HG03175 (cell line): ENCODE measurements around the gene C10orf90.

Experiments used
- ATAC-seq: cut with Tn5 transposase; IDR thresholded peaks from one replicate; pipeline ENCODE4 v1.9.1; 2021; ENCODE audit warnings: mild to moderate bottlenecking, moderate library complexity; ENCODE audit not compliant: unreplicated experiment

The C10orf90 gene, protein sequence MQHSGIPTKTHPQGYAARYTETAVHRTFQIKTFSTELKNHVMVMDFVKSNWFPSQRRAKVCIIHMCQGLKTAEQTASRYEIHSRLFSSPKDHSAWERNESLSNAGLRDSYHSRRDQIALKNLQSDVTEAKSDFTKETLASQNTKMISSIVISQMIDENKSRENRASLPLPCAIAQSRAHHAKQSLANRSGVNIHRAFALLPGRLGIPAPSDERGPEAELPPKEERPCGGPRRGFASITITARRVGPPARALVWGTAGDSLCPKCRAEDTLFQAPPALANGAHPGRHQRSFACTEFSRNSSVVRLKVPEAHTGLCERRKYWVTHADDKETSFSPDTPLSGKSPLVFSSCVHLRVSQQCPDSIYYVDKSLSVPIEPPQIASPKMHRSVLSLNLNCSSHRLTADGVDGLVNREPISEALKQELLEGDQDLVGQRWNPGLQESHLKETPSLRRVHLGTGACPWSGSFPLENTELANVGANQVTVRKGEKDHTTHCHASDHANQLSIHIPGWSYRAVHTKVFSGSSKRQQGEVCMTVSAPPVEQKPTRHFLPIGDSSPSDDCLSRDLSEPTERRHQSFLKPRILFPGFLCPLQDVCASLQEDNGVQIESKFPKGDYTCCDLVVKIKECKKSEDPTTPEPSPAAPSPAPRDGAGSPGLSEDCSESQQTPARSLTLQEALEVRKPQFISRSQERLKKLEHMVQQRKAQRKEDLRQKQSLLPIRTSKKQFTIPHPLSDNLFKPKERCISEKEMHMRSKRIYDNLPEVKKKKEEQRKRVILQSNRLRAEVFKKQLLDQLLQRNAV

DNA sequence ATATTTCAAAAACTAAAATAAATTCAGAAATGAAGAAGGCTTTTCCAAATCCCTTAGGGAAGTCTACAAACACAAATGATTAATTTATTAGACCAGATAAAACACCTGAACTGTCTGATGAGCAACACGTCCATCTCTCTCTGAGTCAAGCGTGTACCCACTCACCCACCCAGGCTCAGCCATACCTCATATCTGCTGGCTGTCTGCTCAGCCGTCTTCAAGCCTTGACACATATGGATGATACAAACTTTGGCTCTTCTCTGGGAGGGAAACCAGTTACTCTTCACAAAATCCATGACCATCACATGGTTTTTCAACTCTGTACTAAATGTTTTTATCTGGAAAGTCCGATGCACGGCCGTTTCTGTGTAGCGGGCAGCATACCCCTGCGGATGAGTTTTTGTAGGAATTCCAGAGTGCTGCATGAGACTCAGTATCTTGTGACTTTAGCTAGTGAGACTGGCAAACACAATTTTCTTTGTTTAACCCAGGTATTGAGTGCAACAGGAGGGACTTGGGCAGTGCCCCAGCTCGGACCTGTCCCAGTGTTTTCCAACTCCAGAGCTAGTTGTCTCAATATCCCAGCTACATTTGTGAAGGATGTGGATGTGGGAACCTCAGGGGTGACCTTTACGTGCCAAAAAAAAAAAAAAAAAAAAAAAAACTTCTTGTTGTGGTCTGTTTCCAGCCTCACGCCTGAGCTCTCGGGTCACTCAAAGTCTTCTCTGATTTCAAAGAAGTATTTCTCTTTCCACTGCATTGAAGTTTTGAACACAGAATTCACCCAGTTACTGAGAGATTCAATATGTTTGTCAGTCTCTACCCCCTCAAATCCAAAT lies at the start of gene C10orf90:
Gene C10orf90, minus strand, starts transcription at position 638 of the 839 bp plus-strand sequence. Its CDS starts 213 bp downstream, at position 425.
- no peak for ATAC-seq

DNA sequence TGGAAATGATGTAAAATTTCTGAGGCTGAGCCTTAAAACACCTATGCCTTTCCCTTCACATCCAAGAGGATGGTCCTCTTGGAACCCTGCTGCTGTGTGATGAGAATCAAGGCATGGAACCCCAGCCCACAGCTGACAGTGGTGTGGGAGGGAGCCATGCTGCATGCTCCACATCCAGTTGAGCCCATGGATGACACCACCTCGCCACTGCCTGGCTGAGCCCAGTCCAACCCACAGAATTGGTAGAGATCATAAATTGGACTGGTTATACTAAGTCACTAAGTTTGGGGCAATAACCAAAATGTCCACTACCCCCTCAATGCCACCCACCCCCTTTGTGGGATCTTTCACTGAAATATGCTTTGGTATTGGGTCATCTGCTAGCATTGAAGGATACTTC lies 45.9 kb upstream of the C10orf90 start:
- ATAC-seq: no peak

DNA sequence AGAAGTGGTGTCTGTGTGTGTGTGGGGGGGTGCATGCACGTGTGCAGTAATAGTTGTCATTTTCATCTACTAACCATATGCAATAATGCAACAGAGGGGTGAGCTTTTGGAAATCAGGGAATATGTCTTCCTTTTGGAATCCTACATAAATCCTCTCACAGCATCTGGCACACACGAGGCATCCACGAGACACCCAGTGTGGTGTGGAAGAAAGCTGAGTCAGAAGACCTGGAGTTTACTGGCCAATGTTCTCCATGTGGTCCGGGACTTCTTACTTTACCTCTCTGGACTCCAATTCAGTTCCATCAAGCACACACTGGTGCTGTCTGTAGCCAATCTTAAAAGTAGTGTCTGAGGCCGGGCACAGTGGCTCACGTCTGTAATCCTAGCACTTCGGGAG lies 43.1 kb upstream of the C10orf90 start:
- no peak for ATAC-seq

DNA sequence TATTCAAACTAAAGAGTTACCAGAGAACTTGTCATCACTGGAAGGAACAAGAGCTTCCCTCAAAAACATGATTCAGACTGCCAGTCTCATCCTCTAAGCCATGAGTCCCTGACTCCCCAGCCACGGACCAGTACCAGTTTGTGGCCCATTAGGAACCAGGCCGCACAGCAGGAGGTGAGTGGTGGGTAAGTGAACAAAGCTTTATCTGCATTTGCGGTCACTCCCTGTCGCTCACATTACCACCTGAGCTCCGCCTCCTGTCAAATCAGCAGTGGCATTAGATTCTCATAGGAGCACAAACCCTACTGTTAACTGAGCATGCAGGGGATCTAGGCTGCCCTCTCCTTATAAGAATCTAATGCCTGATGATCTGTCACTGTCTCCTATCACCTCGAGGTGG lies 42.2 kb upstream of the C10orf90 start:
- no peak for ATAC-seq

DNA sequence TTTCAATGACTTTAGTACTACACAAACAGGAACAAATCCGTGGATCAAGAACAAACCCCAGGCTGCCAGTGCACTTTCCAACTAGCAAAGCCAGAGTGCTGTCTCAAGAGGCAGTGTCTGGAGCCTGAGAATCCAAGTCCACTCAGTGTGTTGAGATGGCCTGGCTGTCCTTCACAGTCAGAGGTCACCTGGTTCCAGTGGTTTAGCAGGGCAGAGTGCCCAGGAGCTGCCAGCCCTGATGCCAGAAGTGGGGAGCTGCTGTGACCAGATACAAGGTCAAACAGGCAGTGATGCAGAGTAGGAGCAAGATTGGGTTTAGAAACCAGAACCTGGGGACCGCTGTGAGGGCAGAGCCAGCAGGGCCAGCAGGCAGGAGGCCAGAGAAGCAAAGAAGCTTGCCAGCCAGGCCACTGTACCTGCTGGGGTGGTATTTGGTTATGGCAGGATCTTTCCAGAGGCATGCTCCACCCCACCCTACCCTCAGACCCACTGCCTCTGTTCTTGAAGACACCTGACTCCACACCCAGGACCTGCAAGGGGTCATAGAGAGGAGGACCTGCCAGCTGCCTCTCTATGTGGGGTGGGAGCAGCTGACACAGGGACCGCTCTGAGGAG lies 35.6 kb upstream of the C10orf90 start:
- ATAC-seq: no peak

DNA sequence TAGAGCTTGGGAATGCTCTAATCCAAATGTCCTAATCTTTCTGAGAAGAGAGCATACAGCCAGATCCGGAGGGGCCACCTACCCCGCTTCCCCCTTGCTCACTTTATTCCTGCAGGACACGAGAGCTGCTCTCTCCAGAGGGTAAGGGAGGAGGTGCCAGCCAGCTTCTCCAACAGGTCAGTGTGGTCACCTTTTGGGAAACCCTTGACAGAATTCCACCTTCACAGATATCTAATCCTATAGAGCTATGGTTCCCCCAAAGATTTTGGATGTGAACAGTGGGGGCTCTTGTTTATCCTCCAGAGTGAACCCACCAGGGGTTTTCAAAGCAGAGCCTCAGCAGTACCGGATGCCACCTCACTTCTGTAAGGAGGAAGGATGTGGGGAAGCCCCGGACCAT lies 34.6 kb upstream of the C10orf90 start:
- no peak for ATAC-seq

DNA sequence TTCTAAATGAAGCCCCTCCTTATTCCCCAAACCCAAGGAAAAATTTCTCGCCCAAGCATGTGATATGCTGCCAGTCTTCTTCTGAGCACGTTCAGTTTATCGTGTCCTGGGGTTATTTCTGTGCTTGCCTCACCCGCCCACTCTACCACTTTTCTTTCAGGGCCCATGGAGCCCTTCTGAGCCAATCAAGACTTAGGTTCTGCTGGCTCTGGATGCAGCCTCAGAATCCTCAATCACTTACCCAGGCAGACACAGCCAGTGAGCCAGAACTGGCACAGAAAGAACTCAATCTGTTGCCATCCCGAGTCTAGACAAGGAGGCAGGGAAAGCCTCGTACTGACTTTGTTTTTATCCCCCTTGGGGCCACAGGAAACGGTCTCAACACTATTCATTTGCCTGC lies 34.2 kb upstream of the C10orf90 start:
- no peak for ATAC-seq

DNA sequence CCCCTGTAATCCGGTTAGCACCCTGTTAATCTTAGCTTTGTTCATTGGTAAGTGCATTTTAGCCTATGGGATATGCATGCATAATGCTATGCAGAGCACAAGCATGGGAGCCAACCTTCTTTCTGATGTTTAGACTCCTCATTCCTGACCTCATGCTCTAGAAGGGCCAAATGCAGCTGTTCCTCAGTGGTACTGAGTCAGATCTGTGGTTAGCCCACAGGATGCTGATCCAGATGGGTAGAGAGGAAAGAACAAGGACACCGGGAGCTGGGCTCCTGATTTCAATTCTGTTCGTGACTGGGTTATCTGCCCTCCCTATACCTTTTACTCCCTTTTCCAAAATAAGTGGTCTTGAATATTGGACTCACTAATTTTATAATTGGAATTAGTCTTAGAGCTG lies 31.7 kb upstream of the C10orf90 start:
- ATAC-seq: no peak

DNA sequence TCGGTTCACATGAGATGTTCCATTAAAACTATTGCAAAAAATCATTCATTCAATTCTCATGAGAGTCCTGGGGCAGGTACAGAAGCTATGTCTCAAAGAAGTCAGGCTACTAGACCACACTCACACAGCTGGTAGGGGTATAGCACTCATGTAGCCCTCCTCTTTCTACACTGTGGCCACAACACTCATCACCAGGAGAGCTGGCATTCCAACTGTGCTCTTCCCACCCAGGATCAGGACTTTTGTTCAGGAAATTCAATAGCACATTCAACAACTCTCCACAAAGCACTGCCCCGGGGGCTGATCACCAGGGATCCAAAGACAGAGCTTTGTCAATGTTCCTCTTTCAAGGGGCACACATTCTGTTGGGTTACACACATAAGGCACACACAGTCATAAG lies 31.0 kb upstream of the C10orf90 start:
- no peak for ATAC-seq

DNA sequence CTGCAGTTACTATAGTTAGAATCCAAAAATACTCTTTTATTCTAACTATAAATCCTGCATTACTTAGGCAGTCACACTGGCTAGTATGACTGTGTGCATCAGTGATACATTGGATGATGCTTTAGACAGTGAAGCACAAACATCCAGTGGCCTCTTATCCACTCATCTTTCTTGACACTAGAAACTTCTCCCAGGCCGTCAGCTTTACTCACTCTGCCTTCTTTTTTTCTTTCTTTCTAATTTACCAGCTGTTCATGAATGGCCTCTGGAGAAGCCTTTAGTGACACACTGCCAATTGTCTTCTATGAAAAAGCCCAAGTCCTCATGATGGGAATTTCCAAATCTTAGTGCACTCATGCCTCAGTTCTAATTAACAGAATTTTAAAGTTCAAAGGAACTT lies 26.2 kb upstream of the C10orf90 start:
- no peak for ATAC-seq

DNA sequence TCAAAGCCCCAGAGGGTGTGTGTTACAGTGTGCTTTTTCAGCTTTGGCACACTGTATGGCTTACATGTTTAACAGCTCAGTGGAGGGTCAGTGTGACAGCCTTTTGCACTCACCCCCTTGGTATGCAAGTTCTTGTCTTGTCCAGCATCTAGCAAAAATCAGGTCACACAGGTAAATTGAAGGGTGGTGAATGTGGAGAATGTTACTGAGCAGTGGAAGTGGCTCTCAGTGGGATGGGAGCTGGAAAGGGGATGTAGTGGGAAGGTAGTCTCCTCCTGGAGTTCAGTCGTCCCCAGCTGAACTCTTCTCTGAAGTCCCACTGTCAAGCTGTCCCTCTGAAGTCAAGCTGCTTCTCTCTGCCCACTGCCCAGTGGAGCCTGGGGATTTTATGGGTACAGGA lies 21.0 kb upstream of the C10orf90 start:
- ATAC-seq: no peak

DNA sequence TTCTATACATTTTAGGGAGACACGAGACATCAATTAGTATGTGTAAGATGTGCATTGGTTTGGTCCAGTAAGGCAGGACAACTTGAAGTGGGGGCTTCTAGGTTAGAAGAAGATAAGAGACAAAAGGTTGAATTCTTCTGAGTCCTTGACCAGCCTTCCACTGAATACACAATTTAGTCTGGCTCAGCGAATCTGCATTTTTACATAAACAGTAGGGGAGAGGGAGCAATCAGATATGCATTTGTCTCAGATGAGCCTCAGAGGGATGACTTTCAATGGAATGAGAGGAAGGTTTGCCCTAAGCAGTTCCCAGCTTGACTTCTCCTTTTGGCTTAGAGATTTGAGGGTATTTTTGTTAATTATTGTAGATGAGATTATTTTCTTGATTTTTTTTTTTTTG lies 20.0 kb upstream of the C10orf90 start:
- no peak for ATAC-seq

DNA sequence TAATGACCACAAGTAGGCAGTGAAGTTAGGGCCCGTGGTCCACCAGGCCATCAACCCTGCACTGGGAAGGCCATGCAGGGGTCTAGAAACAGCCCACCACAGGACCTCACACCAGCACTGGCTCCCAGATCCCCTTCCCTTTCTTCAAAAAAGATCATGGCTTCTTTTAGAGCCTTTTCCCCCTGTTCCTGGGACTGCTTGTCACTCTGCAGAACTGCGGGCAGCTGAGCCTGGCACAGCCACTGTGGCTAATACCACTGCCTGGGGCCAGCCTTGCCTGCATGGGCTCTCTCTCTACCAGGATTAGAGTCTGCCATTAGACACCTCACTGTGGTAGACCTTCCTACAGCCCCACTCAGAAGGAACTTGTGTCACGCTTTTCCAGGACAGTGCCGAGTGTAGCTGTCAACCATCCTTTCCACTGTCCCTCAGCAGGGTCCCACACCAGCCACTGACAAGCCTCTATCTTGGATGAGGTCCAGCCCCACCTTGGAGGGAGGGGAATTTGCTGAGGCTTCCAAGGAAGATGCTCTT lies 19.0 kb upstream of the C10orf90 start:
- no peak for ATAC-seq

DNA sequence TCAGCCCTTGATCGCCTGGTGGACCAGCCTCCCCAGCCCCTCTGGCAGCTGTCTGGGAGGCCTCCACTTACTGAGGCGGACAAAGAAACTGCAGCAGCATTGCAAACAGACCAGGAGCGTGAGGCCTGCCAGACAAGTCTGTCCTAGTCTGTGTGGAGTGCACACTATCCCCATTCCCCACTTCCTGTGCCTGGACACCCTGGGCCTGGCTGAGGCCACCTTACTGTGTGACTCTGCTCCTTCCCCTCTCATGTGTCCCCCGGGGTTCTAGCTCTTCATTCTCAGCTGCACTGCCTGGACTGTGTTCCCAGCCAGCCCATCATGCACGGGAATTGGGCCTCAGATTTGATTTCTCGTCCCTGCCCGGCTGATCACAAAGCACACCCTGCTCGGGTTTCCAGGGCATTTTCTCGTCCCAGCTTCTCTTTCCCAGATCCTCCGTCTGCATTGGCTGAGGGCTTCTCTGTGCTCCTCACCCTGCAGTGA lies 16.7 kb upstream of the C10orf90 start:
- no peak for ATAC-seq

DNA sequence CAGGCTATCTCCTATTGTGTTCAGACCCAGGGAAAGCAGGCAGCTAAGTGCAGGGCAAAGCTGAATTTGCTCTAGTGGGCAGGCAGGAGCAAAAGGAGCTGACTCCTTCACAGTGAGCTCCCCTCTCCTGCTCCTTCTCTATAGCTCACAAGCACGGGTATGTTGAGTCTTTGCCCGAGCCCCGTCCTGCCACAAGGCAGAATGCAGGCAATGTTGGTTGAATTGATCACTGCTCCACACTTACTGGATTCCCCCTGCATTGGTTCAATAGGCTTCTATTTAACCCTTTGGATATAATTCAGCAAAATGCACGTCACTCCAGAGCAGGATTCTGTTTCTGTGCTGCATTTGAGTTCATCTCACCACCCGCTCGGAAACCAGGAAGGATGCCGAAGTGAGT lies 16.2 kb upstream of the C10orf90 start:
- no peak for ATAC-seq

DNA sequence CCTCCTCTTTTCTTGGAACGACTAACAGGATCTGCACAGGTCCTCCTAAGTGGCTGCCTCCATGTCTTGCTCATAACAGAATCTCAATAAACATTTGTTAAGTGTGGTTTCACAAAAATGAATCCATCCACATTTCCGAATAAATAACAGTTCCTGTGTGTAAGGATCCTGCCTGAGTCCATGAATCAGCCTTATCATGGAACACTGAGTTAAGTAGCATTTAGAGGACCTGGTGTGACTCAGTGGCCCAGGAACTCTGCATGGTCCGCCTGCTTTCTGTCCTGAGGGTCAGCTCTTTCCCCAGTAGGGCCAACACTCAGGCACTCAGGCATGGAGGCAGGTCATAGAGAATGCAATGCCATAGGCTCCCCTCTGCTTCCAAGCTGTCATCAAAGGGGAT lies 15.8 kb upstream of the C10orf90 start:
- no peak for ATAC-seq

DNA sequence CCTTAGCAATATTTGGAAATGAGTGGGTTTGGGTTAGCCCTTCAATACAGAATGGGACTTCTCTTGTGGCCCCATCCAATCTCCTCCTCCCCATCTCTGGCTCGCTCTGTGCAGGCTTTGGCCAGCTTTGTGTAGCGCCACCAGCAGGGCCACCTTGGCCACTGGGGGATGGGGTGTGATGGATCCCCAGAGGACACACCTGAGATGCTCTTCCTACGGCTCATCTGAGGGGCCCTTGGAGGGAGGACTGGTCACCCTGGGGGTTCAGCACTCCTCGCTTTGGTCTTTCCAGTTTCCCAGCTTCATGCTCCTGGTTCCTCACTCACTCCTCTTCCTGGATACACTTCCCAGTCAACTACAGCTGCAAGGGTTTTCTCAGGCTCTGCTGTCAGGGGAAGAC lies 15.3 kb upstream of the C10orf90 start:
- ATAC-seq: no peak

DNA sequence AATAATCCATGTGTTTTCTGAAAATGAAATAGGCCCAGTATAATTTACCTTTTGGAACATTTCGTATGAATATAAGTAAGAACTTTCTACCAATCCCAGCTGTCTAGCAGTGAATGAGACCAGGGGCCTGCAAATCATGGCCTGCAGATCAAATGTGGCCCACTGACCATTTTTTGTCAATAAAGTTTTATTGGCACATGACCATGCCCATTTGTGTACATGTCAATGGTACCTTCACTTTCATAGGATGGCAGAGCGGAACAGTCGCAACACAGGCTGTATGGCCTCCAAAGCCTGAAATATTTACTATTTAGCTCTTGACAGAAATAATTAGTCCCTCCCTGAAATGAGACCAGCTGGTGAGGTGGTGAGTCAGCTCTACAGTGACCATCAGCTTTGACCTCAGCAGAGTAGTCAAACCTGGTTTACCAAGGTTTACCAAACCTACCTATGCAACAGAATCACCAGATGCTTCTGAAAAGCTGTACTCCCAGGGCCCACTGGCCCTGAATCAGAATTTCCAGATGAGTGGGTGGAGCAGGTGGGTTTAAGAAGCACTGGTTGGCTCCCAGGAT lies 13.8 kb upstream of the C10orf90 start:
- no peak for ATAC-seq

DNA sequence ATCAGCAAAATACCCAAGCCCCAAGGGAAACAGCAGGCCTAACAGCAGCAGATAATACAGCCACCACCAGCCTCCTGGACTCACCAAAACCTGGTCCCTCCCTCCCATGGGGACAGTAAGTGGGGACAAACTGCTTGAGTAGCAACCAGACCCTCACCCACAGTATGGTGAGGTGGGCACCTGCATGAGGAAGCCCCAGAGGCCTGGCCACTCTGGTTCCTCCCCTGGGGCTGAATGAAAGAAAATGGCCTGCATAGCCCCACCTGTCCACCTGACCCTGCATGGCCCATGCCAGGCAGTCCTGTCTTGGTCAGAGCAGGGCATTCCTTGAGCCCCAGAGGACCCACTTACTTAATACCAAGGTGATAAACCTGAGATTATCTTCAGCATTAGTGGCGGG lies 13.0 kb upstream of the C10orf90 start:
- ATAC-seq: no peak
